Stimulated activated naive CD8-positive, alpha-beta T cell treated with anti-CD3 and anti-CD28 coated beads, Interleukin-15, amount 100 ng/mL, for 72 hours (primary cell): ENCODE measurements around the gene TBC1D24.
A peak's percentile ranks its signal among the peaks of the same experiment; 100 is the strongest.
"Not testable (repeated sequence)": the region's sequence is repeated elsewhere in the genome, so short reads cannot be mapped to it uniquely, and the experiment has no call there.

ENCODE experiments used
- ATAC-seq: fragments of 150-1000 bp; cut with Tn5 transposase; 2 replicates; pipeline ENCODE4 v1.10.0; 2021; ENCODE audit warnings: mild to moderate bottlenecking, moderate library complexity
- DNase-seq, 2 donors: peaks; one replicate each; pipeline ENCODE4 v3.0.0; 2021 to 2022
- H3K27ac Mint-ChIP-seq, 2 donors: one replicate each; pipeline ENCODE4 v1.8.0; 2022; ENCODE audit warnings: mild to moderate bottlenecking in 2 of 2, mixed read lengths in 2 of 2, moderate library complexity in 2 of 2
- H3K27me3 Mint-ChIP-seq: one replicate; pipeline ENCODE4 v1.8.0; 2022; ENCODE audit warnings: mixed read lengths
- H3K4me1 Mint-ChIP-seq: one replicate; pipeline ENCODE4 v1.8.0; 2022; ENCODE audit warnings: mild to moderate bottlenecking, mixed read lengths
- H3K4me3 Mint-ChIP-seq, 2 donors: one replicate each; pipeline ENCODE4 v1.8.0; 2022; ENCODE audit warnings: mild to moderate bottlenecking in 2 of 2, mixed read lengths in 2 of 2, moderate library complexity in 1 of 2
- H3K9me3 Mint-ChIP-seq, 2 donors: one replicate each; pipeline ENCODE4 v1.8.0; 2022; ENCODE audit warnings: mixed read lengths in 2 of 2

Gene TBC1D24

GRCh38 chr16:2474877-2475412, at the start of gene TBC1D24:
Gene TBC1D24, plus strand, starts transcription at chr16:2475127. Its CDS starts 21,022 bp downstream, at chr16:2496149.
- H3K27ac Mint-ChIP-seq: peak within 1 kb of the TSS; percentile 69 to 87
- H3K4me3 Mint-ChIP-seq: peak within 1 kb of the TSS; percentile 86 to 90
- peaks cover 28% of the 10 kb centered on the region for H3K27me3 Mint-ChIP-seq
- peaks cover 50% of the 10 kb centered on the region for H3K4me1 Mint-ChIP-seq
- ATAC-seq (peak; percentile 74), DNase-seq (peak; percentile 85)
- no peaks in the 10 kb centered on the region for H3K9me3 Mint-ChIP-seq

GRCh38 chr16:2425825-2426430, 49.0 kb upstream of the TBC1D24 start:
- H3K9me3 Mint-ChIP-seq: no peaks in the 10 kb centered on the region
- peaks cover 7% of the 10 kb centered on the region for H3K27me3 Mint-ChIP-seq
- H3K4me1 Mint-ChIP-seq: peaks cover 35% of the 10 kb centered on the region
- no peak overlapping the region for H3K27ac Mint-ChIP-seq
- DNase-seq: no peak
- H3K4me3 Mint-ChIP-seq: no peak overlapping the region
- ATAC-seq: no peak

DNA sequence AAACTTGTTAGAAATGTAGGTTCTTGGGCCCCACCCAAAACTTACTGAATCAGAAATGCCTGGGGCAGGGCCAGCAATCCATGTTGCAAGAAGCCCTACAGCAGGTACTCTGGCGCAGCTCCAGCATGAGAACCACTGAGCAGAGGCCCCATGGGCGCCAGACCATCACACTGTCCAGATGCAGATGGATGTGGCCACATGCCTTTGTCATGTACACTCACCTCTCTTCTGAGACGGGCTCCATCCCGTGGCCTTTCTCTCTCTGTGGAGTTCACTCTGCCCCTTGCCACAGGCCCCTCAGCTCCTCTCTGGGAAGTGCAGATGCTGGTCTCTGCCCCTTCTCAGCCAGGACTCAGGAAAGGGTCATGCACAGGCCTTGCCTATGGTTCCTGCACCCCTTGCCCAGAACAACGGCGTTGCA, 48.0 kb upstream of the TBC1D24 start:
- peak overlapping the region in 1 of 2 donors; percentile 97 for H3K4me3 Mint-ChIP-seq
- H3K4me1 Mint-ChIP-seq: peaks cover 37% of the 10 kb centered on the region
- no peaks in the 10 kb centered on the region for H3K9me3 Mint-ChIP-seq
- ATAC-seq (no peak), DNase-seq (no peak)
- no peak overlapping the region for H3K27ac Mint-ChIP-seq
- peaks cover 7% of the 10 kb centered on the region for H3K27me3 Mint-ChIP-seq

DNA sequence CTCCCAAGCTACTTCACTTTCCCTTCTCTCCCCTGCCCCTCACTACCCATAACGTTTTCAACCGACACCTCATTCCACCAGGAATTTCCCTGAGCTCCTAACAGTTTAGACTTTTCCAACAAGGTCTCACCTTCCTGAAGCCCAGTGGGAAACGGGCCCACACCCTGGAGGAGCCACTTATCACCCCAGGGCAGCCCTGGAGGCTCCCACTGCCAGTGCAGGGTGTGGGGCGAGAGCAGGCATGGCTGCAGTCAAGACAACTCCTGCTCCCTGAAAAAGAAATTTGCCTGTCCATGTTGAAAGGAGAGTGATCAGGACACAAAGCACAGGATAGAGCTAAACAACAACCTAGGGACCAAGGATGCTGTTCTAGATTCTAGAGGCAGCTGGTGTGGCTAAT, 47.4 kb upstream of the TBC1D24 start:
- DNase-seq (no peak), ATAC-seq (no peak)
- Mint-ChIP-seq H3K4me3 (peak overlapping the region; percentile 56 to 97), H3K27me3 (peaks cover 7% of the 10 kb centered on the region), H3K27ac (no peak overlapping the region), H3K9me3 (no peaks in the 10 kb centered on the region), H3K4me1 (peaks cover 37% of the 10 kb centered on the region)

- Mint-ChIP-seq H3K4me3 (peak overlapping the region; percentile 79 to 97), H3K9me3 (no peaks in the 10 kb centered on the region), H3K4me1 (peaks cover 33% of the 10 kb centered on the region), H3K27ac (peak overlapping the region; percentile 59 to 94), H3K27me3 (peaks cover 7% of the 10 kb centered on the region)
- ATAC-seq (peak; percentile 8), DNase-seq (peak in 1 of 2 donors; percentile 30)
Observed at GRCh38 chr16:2428051-2428783, 46.7 kb upstream of the TBC1D24 start.

- peak; percentile 60 for ATAC-seq
- peak overlapping the region; percentile 59 to 94 for H3K27ac Mint-ChIP-seq
Observed at GRCh38 chr16:2428784-2429033, 46.2 kb upstream of the TBC1D24 start.

GRCh38 chr16:2429034-2429770, 45.7 kb upstream of the TBC1D24 start, which contains the start of gene CCNF:
Gene CCNF, plus strand, starts transcription at chr16:2429447. Its CDS starts 35 bp downstream, at chr16:2429482.
- peak within 1 kb of the TSS; percentile 97 to 98 for H3K4me3 Mint-ChIP-seq
- DNase-seq (peak; percentile 92 to 94), ATAC-seq (peak; percentile 96)
- peaks cover 32% of the 10 kb centered on the region for H3K4me1 Mint-ChIP-seq
- H3K27me3 Mint-ChIP-seq: peaks cover 7% of the 10 kb centered on the region
- no peaks in the 10 kb centered on the region for H3K9me3 Mint-ChIP-seq
- peak within 1 kb of the TSS; percentile 79 to 94 for H3K27ac Mint-ChIP-seq

More at GRCh38 chr16:2428784-2429033, 46.2 kb upstream of the TBC1D24 start:
- no peak for DNase-seq
- Mint-ChIP-seq H3K4me3 (peak overlapping the region; percentile 79 to 97), H3K4me1 (peaks cover 32% of the 10 kb centered on the region), H3K27me3 (peaks cover 7% of the 10 kb centered on the region), H3K9me3 (no peaks in the 10 kb centered on the region)

DNA sequence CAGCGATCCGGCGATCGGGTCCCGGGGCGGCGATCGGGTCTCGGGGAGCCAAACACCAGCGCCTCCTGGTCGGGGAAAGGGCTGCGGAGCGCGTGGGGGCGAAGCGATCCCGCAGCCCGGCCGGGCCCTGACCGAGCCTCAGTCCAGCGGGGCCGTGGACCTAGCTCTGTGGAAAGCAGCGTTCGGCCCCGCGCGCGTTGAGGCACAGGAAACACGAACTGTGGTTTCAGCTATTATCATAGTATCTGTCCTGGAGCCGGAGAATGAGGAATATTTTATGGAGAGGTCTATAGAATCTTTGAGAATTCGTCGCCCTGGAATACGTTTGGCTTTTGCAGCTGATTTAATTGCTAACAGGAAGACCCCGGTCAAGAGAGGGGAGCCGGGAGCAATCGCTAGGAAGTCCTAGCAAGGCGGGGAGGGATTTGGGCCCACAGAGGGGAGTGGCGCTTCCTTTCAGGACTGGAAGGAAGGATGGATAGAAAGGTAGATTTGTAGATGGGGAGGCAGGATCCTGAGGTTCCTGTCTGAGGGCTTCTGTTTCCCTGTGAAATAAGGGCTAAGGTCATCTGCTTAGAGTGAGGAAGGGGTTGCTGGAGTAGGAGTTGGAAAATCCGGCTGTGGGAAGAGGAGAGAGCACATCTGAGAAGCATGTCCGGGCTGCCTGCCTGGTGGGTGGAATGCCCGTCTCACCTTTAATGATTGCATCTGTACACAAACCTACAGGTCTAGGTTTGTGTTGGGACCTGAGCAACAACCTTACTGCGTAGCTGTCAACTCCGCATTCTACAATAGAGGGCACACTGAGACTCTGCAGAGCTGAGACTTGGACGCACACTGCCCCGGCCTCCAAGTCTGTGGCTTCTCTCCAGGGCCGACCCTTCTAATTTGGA, 44.9 kb upstream of the TBC1D24 start:
- no peaks in the 10 kb centered on the region for H3K9me3 Mint-ChIP-seq
- DNase-seq: no peak
- ATAC-seq: no peak
- peaks cover 7% of the 10 kb centered on the region for H3K27me3 Mint-ChIP-seq
- peak overlapping the region; percentile 97 to 98 for H3K4me3 Mint-ChIP-seq
- peaks cover 32% of the 10 kb centered on the region for H3K4me1 Mint-ChIP-seq
- peak overlapping the region; percentile 79 for H3K27ac Mint-ChIP-seq

GRCh38 chr16:2432286-2432685, 42.6 kb upstream of the TBC1D24 start:
- no peak overlapping the region for H3K4me3 Mint-ChIP-seq
- peaks cover 29% of the 10 kb centered on the region for H3K4me1 Mint-ChIP-seq
- H3K27me3 Mint-ChIP-seq: peaks cover 5% of the 10 kb centered on the region
- DNase-seq (no peak), ATAC-seq (no peak)
- no peak overlapping the region for H3K27ac Mint-ChIP-seq
- H3K9me3 Mint-ChIP-seq: no peaks in the 10 kb centered on the region

GRCh38 chr16:2432801-2433505, 42.0 kb upstream of the TBC1D24 start:
- ATAC-seq: no peak
- H3K9me3 Mint-ChIP-seq: no peaks in the 10 kb centered on the region
- H3K27me3 Mint-ChIP-seq: no peaks in the 10 kb centered on the region
- H3K4me3 Mint-ChIP-seq: no peak overlapping the region
- H3K4me1 Mint-ChIP-seq: peaks cover 22% of the 10 kb centered on the region
- no peak overlapping the region for H3K27ac Mint-ChIP-seq
- no peak for DNase-seq

GRCh38 chr16:2435236-2435635, 39.7 kb upstream of the TBC1D24 start:
- not testable (repeated sequence) for H3K27me3 Mint-ChIP-seq, ATAC-seq, H3K4me3 Mint-ChIP-seq, H3K27ac Mint-ChIP-seq, H3K9me3 Mint-ChIP-seq, DNase-seq
- peaks cover 16% of the 10 kb centered on the region for H3K4me1 Mint-ChIP-seq

DNA sequence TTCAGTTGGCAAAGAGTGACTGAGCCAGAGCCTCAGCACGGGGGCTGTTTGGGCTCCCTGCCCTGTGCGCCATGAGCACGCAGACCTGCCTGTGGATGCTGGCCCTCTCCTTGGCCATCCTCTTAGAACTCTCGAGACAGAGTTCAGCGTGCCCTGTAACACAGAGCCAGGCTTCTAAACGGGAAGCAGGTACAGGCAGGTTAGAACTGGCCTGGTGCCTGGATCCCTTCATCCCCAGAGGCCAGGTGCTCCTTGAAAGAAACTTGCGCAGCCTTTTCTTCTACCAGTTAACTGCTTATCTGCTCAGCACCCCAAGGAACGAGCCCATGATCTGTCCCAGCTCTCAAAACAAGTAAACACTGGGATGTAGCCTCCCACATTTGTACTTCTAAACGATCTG, 38.8 kb upstream of the TBC1D24 start:
- Mint-ChIP-seq H3K4me3 (no peak overlapping the region), H3K27me3 (no peaks in the 10 kb centered on the region), H3K27ac (no peak overlapping the region), H3K9me3 (no peaks in the 10 kb centered on the region), H3K4me1 (peaks cover 8% of the 10 kb centered on the region)
- DNase-seq: no peak
- no peak for ATAC-seq

GRCh38 chr16:2437032-2437790, 37.7 kb upstream of the TBC1D24 start:
- Mint-ChIP-seq H3K27me3 (no peaks in the 10 kb centered on the region), H3K4me1 (peaks cover 8% of the 10 kb centered on the region), H3K4me3 (no peak overlapping the region), H3K27ac (no peak overlapping the region), H3K9me3 (no peaks in the 10 kb centered on the region)
- DNase-seq (no peak), ATAC-seq (no peak)

- Mint-ChIP-seq H3K9me3 (no peaks in the 10 kb centered on the region), H3K27me3 (no peaks in the 10 kb centered on the region), H3K4me1 (peaks cover 8% of the 10 kb centered on the region), H3K4me3 (no peak overlapping the region), H3K27ac (peak overlapping the region in 1 of 2 donors; percentile 33)
- ATAC-seq (no peak), DNase-seq (no peak)
Observed at GRCh38 chr16:2438121-2438520, 36.8 kb upstream of the TBC1D24 start.
